ENCODE data around the gene EMX2.
"Not testable (repeated sequence)": the region's sequence is repeated elsewhere in the genome, so short reads cannot be mapped to it uniquely, and the experiment has no call there.

The EMX2 gene

GRCh38 chr10:117562896-117563737, 20.6 kb downstream of the EMX2 start:
- no peak for DNase-seq

- no peak for DNase-seq
Measured at GRCh38 chr10:117563780-117564179, 21.2 kb downstream of the EMX2 start.

- DNase-seq = no peak
Measured at GRCh38 chr10:117565068-117565467, 22.5 kb downstream of the EMX2 start.

GRCh38 chr10:117568334-117568733, 25.8 kb downstream of the EMX2 start:
- DNase-seq = no peak

- no peak for DNase-seq
Measured at GRCh38 chr10:117569610-117570390, 27.3 kb downstream of the EMX2 start.

- no peak for DNase-seq
Measured at GRCh38 chr10:117570880-117571279, 28.3 kb downstream of the EMX2 start.

GRCh38 chr10:117574498-117575146, 32.1 kb downstream of the EMX2 start:
- no peak for DNase-seq

GRCh38 chr10:117578490-117578889, 35.9 kb downstream of the EMX2 start:
- no peak for DNase-seq

- DNase-seq = no peak
Measured at GRCh38 chr10:117578999-117579590, 36.5 kb downstream of the EMX2 start.

- no peak for DNase-seq
Measured at GRCh38 chr10:117581961-117582360, 39.4 kb downstream of the EMX2 start.

GRCh38 chr10:117584831-117585230, 42.3 kb downstream of the EMX2 start:
- not testable (repeated sequence) for DNase-seq

- DNase-seq = no peak
Measured at GRCh38 chr10:117587036-117587435, 44.5 kb downstream of the EMX2 start.

GRCh38 chr10:117590101-117590875, 47.7 kb downstream of the EMX2 start:
- no peak for DNase-seq

- no peak for DNase-seq
Measured at GRCh38 chr10:117591043-117591442, 48.5 kb downstream of the EMX2 start.

GRCh38 chr10:117594722-117595121, 52.2 kb downstream of the EMX2 start:
- DNase-seq = no peak

- DNase-seq = no peak
Measured at GRCh38 chr10:117596706-117597105, 54.2 kb downstream of the EMX2 start.

- no peak for DNase-seq
Measured at GRCh38 chr10:117597216-117597615, 54.7 kb downstream of the EMX2 start.
